ENCODE measurements around the gene ULK1. TPM values are rescaled to one million over a fixed set of nuclear protein-coding genes. Genes with fewer than 3 reads are reported as not detected.
A peak's percentile ranks its signal among the peaks of the same experiment; 100 is the strongest.

Gene ULK1
- total and polyA plus RNA-seq, 2 of the 13 experiments (the other 11 are each of a cell fraction or from before 2014, with no cell fraction given): 2.8 to 10.1 TPM

DNA sequence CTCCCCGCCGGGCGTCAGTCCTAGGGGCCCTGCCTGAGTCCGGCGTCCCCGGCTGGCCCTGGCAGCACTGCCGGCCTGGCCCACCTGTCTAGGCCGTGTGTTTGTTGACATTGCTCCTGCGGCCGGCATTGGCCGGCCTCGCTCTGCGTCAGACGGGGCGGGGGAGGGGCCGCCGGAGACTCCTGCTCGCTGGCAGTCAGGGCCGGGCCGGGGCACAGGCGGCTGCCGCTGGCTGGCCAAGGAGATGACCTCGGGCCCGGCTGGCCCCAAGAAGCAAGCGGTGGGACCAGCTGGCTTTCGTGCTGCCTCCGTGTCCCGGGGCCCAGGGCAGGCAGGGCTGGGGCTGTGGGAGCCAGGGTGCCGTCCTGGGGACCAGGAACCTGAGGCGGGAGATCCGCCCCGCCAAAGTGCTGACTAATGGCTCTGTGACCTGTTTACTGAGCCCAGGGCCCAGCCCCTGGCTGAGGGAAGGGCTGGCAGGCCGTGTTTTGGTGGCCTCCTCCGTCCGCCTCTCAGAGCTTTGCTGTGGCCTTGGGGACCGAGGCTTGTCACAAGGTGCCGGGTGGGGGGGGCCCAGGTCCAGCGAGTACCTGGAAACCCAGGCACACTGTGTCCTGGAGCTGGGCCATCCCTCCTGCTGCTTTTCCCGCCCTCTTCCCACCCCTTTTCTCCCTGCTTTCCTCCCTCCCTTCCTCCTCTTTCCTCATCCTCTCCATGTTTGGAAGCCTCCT, 1.8 kb downstream of the ULK1 start (continued):
- TF ChIP-seq ATF2 (CRISPR knock-in tag; IDR thresholded peaks at IDR 0.05) (no peak), ZNF724P (CRISPR knock-in tag; IDR thresholded peaks at IDR 0.05; ENCODE audit: borderline replicate concordance) (peak; percentile 67; the same call in 1 of the 2 replicates), ZNF660 (CRISPR knock-in tag; IDR thresholded peaks at IDR 0.05; ENCODE audit: borderline replicate concordance, low read depth) (no peak), TBX3 (IDR thresholded peaks at IDR 0.05; ENCODE audit: borderline replicate concordance) (no peak), ZNF569 (CRISPR knock-in tag; IDR thresholded peaks at IDR 0.05; ENCODE audit: borderline replicate concordance) (no peak), SNAPC5 (CRISPR knock-in tag; IDR thresholded peaks at IDR 0.05; ENCODE audit: borderline replicate concordance) (no peak), POLR2A (IDR thresholded peaks at IDR 0.05; ENCODE audit: insufficient read depth in 1 of 2, low read depth in 2 of 2, low read length in 2 of 2) (peak; percentile 51 to 77; a peak in 3 of 4 replicates), ZNF790 (CRISPR knock-in tag; IDR thresholded peaks at IDR 0.05; ENCODE audit: borderline replicate concordance) (0 out of 2 replicates have a peak, but pooled peaks have one; percentile 58), SMC3 (IDR thresholded peaks at IDR 0.05; ENCODE audit: low read length) (no peak), ZBTB42 (CRISPR knock-in tag; IDR thresholded peaks at IDR 0.05) (0 out of 2 replicates have a peak, but pooled peaks have one; percentile 51), ZSCAN9 (CRISPR knock-in tag; IDR thresholded peaks at IDR 0.05; ENCODE audit: borderline replicate concordance) (peak; percentile 44; the same call in 1 of the 2 replicates), CBX5 (CRISPR knock-in tag; IDR thresholded peaks at IDR 0.05; ENCODE audit: borderline replicate concordance) (no peak; the same call in 1 of the 2 replicates), YEATS2 (CRISPR knock-in tag; IDR thresholded peaks at IDR 0.05; ENCODE audit: borderline replicate concordance) (peak; percentile 23; the same call in 1 of the 2 replicates), ZNF709 (CRISPR knock-in tag; IDR thresholded peaks at IDR 0.05) (peak; percentile 72; the same call in 1 of the 2 replicates), STAT6 (CRISPR knock-in tag; IDR thresholded peaks at IDR 0.05; ENCODE audit: borderline replicate concordance) (no peak), CREB1 (IDR thresholded peaks at IDR 0.05) (peak; percentile 78), CREB1 (CRISPR knock-in tag; IDR thresholded peaks at IDR 0.05) (no peak), HDAC2 (CRISPR knock-in tag; IDR thresholded peaks at IDR 0.05) (0 out of 2 replicates have a peak, but pooled peaks have one; percentile 30), GTF2F1 (IDR thresholded peaks at IDR 0.05; ENCODE audit: low read length) (no peak)
- TF ChIP-seq, protein P1, sequence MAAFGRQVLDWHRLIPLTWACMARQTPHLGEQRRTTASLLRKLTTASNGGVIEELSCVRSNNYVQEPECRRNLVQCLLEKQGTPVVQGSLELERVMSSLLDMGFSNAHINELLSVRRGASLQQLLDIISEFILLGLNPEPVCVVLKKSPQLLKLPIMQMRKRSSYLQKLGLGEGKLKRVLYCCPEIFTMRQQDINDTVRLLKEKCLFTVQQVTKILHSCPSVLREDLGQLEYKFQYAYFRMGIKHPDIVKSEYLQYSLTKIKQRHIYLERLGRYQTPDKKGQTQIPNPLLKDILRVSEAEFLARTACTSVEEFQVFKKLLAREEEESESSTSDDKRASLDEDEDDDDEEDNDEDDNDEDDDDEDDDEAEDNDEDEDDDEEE (CRISPR knock-in tag; IDR thresholded peaks at IDR 0.05): 0 out of 2 replicates have a peak, but pooled peaks have one; percentile 31
- TF ChIP-seq, protein P2, sequence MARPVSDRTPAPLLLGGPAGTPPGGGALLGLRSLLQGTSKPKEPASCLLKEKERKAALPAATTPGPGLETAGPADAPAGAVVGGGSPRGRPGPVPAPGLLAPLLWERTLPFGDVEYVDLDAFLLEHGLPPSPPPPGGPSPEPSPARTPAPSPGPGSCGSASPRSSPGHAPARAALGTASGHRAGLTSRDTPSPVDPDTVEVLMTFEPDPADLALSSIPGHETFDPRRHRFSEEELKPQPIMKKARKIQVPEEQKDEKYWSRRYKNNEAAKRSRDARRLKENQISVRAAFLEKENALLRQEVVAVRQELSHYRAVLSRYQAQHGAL (CRISPR knock-in tag; IDR thresholded peaks at IDR 0.05; ENCODE audit: not compliant biosample characterization): peak; percentile 24
- TF ChIP-seq, protein P3, sequence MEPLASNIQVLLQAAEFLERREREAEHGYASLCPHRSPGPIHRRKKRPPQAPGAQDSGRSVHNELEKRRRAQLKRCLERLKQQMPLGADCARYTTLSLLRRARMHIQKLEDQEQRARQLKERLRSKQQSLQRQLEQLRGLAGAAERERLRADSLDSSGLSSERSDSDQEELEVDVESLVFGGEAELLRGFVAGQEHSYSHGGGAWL (CRISPR knock-in tag; IDR thresholded peaks at IDR 0.05): peak; percentile 38; the same call in 1 of the 2 replicates
- TF ChIP-seq, protein P4, sequence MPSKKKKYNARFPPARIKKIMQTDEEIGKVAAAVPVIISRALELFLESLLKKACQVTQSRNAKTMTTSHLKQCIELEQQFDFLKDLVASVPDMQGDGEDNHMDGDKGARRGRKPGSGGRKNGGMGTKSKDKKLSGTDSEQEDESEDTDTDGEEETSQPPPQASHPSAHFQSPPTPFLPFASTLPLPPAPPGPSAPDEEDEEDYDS (CRISPR knock-in tag; IDR thresholded peaks at IDR 0.05): peak; percentile 50

Measured in HepG2 (cell line).